Stimulated activated CD4-positive, alpha-beta T cell treated with anti-CD3 and anti-CD28 coated beads, Interleukin-4, amount 100 ng/mL, for 24 hours (primary cell): Measurements from ENCODE around the gene ADGRD2.

ENCODE experiments used
- DNase-seq: peaks from one replicate; pipeline ENCODE4 v3.0.0-alpha.2; 2020

Gene ADGRD2

DNA sequence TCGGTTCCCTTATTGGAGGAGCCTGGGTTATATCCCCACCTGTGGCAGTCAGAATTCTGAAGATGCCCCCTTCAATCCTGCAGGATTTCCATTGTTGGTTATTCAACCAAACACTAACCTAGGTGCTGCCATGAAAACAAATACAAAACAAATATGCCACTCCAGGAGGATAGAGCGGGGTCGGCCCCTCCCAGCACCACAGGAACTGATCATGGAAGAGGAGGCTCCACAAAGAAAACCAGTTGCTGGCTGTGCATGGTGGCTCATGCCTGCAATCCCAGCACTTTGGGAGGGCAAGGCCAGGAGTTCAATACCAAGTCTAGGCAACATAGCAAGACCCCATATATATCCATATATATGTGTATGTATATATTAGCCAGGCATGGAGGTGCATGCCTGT, 13.2 kb upstream of the ADGRD2 start:
- no peak for DNase-seq

DNA sequence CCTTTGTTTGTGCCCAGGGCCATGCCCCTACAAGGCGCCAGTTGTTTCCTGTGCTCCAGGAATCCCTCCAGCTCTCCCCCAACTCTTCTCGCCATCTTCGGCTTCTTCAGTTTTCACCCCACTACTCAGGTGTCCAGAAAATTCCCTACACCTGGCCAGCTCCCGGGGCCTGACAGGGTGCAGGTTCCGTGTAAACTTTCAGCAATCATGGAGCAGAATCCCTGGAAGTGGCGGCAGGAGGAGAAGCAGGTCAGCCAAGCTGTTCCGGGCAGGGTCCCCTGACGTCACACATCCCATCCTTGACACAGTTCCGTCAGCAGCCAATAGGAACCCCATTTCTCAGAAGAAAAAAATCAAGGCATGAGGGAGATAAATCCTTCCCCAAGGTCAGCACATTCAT, 12.2 kb upstream of the ADGRD2 start:
- DNase-seq = no peak

DNA sequence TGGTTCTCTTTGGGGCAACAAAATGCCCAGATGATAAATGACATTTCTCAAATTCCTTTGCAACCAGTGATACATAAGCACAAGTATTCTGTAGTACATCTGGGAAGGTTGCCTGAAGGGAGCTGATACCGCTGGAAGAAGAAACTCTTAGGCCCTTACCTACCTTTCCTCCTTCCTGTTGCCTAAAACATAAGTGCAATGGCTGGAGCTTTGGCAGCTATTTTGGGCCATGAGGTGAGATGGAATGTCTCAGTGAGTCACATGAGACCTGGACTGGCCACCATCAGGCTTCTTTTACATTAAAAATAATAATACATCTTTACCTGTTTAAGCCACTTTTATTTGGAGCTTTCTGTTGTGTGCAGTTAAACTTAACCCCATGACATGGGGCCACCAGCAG, 11.2 kb upstream of the ADGRD2 start:
- DNase-seq = no peak

DNA sequence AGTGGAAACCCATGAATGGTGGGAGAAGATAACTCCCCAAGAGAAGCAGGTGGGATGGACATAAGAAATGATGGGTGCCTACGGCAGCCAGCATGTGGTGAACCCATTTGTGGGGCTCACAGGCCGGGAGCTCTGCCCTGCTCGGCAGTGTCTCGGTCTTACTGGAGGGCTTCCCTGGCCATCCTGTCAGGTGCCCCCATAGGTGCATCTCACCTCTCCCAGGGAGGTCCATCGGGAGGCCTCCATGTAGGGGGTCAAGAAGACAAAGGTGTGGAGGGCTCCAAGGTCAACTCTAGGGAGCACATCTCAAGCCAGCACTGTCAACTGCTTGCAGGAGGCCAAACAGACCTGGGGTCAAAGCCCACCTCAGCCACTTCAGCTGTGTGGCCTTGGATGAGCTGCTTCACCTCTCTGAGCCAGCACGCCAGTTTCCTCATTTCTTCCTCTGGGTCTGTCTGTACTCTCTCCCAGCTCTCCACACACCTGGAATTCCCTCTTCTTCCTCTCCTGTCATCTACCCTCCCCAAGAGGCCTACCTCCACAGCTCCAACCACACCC, 10.5 kb upstream of the ADGRD2 start:
- DNase-seq = no peak

DNA sequence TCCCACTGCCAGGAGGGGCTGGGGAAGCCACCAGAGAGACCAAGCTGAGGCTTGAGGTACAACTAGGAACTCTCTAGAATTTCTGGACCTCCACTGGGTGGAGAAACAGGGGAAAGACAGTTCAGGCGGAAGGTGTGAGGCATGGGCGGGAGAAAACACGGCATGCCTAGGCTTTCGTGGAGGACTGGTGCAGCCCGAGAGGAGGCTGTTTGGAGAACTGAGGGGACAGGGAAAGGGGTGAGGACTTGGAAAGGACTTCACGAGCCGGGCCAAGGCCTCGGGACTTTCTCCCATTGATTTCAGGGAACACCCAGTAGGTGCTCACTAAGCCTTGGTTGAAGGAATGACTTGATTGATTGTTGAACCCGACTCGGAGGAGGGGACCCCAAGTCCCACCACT, 9.5 kb upstream of the ADGRD2 start:
- no peak for DNase-seq

DNA sequence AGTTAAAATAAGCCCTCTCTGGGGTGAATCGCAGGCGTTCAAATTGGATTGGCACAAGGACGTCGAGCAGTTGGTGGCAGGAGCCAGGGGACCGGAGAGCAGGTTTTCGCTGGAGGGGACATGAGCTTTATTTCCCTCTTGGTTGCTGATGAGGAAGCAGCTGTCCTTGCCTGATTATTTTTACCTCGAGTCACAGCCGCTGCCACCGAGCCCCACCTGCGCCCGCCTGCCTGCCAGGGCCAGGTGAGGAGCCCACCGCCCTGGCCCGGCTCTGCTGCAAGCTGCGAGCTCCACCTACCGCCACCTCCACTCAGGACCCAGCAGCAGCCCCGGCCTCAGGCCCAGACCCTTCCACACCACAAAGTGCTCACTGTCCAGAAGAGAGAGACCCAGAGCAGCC, 9.0 kb upstream of the ADGRD2 start:
- DNase-seq = no peak

DNA sequence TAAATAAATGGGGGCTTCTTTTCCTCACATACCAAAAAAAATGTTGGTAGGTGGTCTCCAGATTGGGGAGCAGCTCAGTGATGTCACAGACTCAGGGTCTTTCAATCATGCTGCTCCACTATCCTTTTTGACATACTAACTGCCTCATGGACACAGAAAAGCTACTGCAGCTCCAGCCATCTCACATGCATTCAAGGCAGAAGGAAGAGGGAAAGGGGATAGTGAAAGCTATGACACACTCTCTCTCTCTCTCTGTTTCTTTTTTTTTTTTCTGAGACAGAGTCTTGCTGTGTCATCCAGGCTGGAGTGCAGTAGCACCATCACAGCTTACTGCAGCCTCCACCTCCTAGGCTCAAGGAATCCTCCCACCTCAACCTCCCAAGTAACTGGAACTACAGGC, 7.9 kb upstream of the ADGRD2 start:
- no peak for DNase-seq

DNA sequence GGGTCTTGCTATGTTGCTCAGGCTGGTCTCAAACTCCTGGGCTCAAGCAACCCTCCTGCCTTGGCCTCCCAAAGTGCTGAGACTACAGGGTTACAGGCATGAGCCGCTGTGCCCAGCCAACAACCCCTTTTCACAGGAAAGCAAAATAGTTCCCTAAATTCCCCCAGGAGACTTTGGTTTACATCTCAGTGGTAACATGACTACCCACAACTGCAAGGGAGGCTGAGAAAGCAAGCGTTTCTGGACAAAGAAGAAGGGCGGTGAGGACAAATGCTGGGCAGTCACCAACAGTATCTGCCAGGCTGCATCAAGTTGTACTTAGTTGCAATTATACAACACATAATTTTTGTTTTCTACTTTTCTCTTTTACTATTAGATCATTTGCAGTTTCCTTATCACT, 7.4 kb upstream of the ADGRD2 start:
- DNase-seq = no peak

DNA sequence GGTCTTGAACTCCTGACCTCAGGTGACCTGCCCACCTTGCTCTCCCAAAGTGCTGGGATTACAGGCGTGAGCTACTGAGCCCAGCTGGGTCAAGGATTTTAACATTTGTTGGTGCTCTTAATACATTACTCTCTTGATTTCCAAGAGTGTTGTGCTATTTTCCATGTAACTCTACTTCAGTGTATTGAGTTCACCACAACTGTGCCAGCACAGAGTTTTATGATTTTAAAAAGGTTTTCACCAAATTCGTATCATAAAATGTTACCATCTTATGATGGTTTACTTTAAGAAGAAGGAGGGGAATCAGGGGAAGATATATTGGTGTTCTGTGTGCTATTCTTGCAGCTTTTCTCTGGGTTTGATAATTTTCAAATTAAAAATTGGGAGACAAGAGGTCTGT, 6.6 kb upstream of the ADGRD2 start:
- no peak for DNase-seq

DNA sequence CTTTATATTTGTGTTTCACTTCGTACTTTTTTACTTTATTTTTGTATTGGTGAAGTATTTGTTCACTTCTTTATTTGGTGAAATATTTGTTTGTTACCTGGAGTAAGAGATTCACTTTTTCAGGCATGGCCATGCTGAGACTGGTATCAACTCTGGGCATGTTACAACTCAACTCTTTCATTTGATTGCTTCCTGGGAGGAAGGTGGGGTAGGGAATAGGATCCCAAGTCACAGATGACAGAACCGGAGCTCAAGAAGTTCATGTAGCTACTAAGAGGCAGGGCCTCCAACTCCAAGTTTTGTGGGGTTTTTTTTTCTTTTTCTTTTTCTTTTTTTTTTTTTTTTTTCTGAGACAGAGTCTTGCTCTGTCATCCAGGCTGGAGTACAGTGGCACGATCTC, 6.1 kb upstream of the ADGRD2 start:
- DNase-seq = no peak

DNA sequence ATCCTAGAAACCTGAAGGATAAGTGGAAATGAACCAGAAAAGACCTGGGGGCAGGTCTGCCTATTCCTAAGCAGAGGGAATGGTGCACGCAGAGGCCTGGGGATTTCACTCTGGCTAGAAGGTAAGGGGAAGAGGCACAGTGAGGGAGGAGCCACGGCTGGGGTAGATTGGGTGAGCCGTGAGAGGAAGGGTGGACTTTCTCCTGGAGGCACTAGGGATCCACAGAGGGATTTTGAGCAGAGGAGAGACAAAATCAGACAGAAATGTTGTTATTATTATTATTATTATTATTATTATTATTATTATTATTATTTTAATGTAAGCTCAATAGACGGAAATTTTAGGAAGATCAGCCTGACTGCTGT, 3.0 kb upstream of the ADGRD2 start:
- no peak for DNase-seq

DNA sequence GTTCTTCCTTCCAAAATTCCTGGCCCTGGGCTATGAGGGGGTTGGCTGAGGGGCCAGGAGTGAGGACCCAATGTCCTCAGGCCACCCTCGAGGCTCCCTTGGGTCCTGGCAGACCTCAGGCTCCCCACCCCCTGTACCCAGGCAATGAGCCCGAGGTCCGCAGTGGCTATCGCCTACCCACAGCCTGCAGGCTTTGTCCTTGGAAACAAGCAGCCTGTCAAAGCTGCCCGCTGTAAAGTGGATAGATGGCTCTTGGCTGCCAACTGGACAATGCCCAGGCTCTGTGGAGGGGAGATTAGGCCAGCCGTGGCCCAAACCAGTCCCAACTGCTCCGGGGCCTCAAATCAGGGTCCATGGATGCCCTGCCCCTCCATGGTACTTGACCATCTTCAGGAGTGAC, 2.2 kb upstream of the ADGRD2 start:
- DNase-seq = no peak

DNA sequence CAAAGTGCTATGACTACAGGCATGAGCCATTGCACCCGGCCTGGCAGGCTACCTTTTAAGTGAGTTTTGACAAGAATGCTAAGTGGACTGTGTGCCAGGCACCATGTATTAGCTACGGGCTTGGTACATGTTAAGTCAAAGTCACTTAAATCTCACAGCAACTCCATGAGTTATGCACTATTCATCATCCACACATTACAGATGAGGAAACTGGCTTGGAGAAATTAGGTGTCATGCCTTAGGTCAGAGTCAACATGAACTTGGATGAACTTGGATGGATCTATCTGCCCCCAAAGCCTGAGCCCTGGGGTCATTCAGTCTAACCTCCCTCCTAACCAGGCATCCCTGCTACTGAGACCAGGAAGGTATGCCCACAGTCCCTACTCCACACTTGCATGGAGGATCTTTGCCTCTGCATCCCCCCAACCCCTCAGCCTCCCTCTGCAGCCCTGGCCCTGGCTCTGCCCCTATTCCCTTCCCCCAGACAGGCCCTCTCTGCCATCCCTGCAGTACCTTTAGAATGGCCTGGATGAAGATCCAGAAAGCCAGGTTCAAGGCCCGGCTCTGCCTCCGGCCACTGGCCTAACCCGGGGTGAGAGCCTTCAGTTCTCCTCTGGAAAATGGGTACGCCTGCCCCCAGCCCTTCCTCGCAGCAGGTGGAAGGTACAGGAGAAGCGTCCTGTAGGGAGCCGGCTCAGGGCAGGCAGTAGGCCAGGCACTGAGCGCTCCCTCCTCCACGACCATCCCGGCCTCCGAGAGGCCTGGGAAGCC, 685 bp upstream of the ADGRD2 start:
- DNase-seq = no peak

DNA sequence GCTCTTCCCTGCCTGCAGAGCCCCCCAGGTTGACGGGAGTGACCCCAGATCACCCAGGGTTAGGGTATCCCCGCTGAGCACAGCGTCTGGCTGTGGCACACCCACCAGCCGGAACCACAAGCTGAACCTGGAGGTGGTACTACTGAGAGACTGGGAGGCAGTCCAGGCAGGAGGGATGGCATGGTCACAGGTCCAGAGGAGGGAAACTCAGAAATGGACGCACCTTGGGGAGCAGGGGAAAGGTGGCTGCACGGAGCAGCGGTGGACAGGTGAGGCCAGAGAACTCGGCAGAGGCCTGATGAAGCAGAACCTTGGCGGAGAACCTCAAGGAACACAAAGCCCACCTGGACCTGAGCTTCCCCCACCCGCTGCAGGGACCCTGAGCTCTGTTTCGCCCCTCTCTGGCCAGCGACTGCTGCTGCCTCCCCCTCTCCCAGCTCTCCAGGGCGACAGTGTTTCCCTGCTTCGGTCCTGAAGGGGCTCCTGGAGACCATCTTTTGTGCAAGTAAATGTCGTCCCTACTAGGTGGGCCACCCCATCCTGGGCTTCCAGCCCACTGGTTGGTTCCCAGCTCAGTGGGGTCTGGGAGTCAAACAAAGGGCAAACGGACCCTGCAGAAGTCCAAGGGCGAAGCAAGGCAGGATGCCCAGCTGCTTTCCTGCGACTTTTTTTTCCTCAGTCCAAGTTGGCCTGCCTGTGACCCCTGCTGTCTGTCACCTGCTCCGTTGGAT, 845 bp downstream of the ADGRD2 start:
- DNase-seq = no peak

DNA sequence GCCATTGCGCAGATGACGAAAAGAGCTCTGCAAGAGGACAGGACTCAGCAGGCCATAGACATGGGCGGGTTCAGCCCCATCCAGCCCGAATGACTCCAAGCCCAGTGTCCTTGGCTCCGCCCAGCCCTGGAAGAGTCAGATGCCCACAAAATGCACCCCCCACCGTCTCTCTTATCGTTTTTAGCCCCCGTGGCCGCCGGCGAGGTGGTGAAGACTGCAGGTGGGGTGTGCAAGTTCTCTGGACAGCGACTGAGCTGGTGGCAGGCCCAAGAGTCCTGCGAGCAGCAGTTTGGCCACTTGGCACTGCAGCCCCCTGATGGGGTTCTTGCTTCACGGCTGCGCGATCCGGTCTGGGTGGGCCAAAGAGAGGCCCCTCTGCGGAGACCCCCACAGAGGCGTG, 2.1 kb downstream of the ADGRD2 start:
- DNase-seq = no peak

DNA sequence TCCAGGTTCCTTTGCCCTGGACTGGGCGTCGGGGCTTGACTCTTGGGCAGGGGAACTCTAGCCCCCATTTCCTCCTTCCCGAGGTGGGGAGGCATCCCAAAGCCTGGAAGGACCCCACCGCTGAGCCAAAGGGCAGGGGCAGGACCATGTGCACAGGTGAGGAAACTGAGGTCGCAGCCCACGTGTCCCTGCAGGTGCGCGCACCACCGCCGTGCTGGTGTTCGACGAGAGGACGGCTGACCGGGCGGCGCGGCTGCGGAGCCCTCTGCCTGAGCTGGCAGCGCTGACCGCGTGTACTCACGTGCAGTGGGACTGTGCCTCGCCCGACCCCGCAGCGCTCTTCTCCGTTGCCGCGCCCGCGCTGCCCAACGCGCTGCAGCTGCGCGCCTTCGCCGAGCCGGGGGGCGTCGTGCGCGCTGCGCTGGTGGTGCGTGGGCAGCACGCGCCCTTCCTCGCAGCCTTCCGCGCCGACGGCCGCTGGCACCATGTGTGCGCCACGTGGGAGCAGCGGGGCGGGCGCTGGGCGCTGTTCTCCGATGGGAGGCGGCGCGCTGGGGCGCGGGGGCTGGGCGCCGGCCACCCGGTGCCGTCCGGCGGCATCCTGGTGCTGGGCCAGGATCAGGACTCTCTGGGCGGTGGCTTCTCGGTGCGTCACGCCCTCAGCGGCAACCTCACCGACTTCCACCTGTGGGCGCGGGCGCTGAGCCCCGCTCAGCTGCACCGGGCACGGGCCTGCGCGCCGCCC, 2.8 kb downstream of the ADGRD2 start:
- no peak for DNase-seq

DNA sequence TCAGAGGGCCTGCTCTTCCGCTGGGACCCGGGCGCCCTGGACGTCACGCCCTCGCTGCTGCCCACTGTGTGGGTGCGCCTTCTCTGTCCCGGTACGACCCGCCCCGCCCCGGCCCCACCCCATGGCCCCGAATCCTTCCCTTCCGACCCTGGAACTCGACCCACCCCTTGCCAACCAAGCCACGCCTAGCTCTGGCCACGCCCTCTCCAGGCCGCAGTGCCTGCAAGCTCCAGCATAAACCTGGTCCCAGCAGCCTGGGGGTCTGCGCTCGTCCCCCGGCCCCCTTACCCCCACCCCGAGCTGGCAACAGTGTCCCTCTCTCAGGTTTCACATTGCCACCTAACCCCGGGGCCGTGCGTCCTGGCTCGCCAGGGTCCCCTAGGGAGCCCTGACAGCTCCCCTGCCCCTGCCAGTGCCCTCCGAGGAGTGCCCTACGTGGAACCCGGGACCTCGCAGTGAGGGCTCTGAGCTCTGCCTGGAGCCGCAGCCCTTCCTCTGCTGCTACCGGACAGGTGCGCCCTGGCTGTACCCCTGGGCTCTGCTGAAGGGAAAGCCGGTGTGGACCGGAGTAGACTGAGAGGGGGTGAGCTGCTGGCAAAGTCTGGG, 3.4 kb downstream of the ADGRD2 start:
- DNase-seq = no peak

DNA sequence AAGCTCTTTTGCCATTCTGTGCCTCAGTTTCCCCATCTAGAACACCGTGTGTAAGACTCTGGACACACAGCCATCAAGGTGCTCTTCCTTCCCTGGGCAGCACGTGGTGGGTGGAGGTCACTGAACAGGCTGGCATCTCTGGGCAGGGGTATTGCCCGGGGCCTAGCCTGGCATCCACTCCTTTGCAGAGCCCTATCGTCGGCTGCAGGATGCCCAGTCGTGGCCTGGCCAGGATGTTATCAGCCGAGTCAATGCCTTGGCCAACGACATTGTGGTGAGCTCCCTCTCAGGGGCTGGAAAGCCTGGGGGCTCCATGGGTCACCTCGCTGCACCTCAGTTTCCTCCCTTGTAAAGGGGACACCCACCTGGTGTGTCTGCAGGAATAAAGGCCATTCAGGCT, 4.0 kb downstream of the ADGRD2 start:
- no peak for DNase-seq

DNA sequence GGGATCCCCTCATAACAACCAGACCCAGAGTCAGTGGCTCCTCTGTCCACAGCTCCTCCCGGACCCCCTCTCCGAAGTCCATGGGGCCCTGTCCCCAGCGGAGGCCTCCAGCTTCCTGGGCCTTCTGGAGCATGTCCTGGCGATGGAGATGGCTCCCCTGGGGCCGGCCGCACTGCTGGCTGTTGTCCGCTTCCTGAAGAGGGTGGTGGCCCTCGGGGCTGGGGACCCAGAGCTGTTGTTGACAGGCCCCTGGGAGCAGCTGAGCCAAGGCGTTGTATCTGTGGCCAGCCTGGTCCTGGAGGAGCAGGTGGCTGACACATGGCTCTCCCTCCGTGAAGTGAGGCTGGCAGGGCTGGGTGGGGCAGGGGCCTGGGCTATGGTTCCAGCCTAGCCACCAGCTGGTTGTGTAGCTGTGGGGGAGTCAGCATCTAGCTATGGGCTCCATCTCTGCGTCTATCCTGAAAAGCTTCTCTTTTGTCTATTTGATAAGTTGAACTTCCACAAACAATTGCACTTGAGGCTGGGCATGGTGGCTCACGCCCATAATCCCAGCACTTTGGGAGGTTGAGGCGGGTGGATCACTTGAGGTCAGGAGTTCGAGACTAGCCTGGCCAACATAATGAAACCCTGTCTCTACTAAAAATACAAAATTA, 4.7 kb downstream of the ADGRD2 start:
- no peak for DNase-seq

DNA sequence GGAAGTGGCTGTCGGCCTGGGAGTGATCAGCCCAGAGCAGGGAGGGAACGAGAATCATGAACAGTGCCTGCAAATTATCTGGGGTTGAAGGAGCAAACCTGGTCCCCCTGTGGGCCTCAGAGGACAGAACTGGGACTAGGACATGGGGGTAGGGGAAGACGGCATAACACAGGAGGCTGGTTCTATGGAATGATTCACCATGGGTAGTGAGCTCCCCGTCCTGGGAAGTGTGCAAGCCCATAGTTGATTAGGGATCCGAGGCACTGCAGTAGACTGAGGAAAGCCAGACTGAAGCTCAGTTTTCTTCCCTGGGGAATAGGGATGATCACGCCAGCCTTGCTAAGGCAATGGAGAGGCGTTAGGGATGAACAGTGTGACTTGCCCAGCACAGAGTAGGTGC, 5.6 kb downstream of the ADGRD2 start:
- no peak for DNase-seq

DNA sequence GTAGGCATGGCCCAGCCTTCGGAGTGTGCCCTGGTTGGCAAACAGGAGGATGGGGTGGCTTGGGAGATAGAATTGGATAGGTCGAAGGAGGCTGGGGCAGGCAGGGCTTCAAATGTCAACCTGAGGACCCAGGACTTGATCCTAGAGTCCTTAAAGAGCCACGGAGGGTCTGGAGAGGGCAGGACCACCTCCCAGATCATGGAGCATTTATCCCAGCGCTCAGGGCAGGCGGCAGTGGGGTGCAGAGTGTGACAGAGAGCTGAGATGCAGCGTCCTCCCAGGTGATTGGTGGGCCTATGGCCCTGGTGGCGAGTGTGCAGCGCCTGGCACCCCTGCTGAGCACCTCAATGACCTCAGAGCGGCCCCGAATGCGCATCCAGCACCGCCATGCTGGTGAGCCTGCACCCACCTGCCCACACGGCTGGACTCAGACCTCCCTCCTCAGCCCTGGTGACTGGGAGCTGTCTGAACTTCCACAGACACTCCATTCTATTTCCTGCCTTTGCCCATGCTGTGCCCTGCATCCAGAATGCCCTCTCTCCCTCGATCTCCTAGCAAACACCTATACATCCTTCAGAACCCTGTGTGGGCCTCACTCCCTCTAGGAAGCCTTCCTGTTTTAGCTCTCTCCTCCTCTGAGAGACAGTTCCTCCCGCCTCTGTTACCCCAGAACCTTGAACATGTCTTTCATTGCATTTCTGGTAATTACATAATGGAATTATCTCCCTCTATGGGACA, 6.3 kb downstream of the ADGRD2 start:
- DNase-seq = no peak
